Activated naive CD4-positive, alpha-beta T cell treated with anti-CD3 and anti-CD28 coated beads for 36 hours (primary cell): ENCODE measurements around the gene C12orf54. TPM values are rescaled to one million over a fixed set of nuclear protein-coding genes. Genes with fewer than 3 reads are reported as not detected.
"Not testable (repeated sequence)": the region's sequence is repeated elsewhere in the genome, so short reads cannot be mapped to it uniquely, and the experiment has no call there.

Experiments used
- CTCF ChIA-PET: fragments of 350-600 bp; sonication (Branson Sonifier 250); formaldehyde crosslinking; loops from one replicate; lab custom pipeline; 2021; ENCODE audit warnings: antibody characterized with exemption; lab: Charles Lee
- DNase-seq: peaks from one replicate; pipeline ENCODE4 v3.0.0-alpha.2; 2020
- H3K27ac Mint-ChIP-seq: one replicate; pipeline ENCODE4 v1.8.0; 2021; ENCODE audit warnings: mild to moderate bottlenecking, mixed read lengths
- H3K27me3 Mint-ChIP-seq: one replicate; pipeline ENCODE4 v1.8.0; 2021; ENCODE audit warnings: low read depth, mixed read lengths
- H3K36me3 Mint-ChIP-seq: one replicate; pipeline ENCODE4 v1.8.0; 2021; ENCODE audit warnings: low read depth, mixed read lengths
- H3K4me1 Mint-ChIP-seq: one replicate; pipeline ENCODE4 v1.8.0; 2021; ENCODE audit warnings: low read depth, mixed read lengths
- H3K4me3 Mint-ChIP-seq: one replicate; pipeline ENCODE4 v1.8.0; 2021; ENCODE audit warnings: mild to moderate bottlenecking, moderate library complexity, mixed read lengths
- H3K9me3 Mint-ChIP-seq: one replicate; pipeline ENCODE4 v1.8.0; 2021; ENCODE audit warnings: mixed read lengths
- intact Hi-C: fragments of 100-400 bp; cut with micrococcal nuclease; formaldehyde crosslinking; loops from one replicate; pipeline ENCODE4 v1.15.1; 2023
- total RNA-seq, 2 experiments: library from RNA; stranded (reverse); gene quantifications; one replicate each; pipeline ENCODE4 v1.2.3, GENCODE V29; 2021

Gene C12orf54
- total RNA-seq, 2 experiments from 2014 or later, result not detected

GRCh38 chr12:48512855-48513254, 30.6 kb downstream of the C12orf54 start:
- no peaks in the 10 kb centered on the region for H3K27me3 Mint-ChIP-seq
- H3K4me1 Mint-ChIP-seq, result peaks cover 27% of the 10 kb centered on the region
- intact Hi-C loops, result loop anchor here (1.0 to 2.0 kb wide), 7 partner anchors 24 to 356 kb away; partner anchors contain the start of genes ASB8, CCNT1 and ZNF641
- H3K27ac Mint-ChIP-seq, result peak overlapping the region; percentile 74
- H3K4me3 Mint-ChIP-seq, result peak overlapping the region; percentile 6
- peak; percentile 61 for DNase-seq
- H3K9me3 Mint-ChIP-seq, result peaks cover 7% of the 10 kb centered on the region
- peaks cover 1% of the 10 kb centered on the region for H3K36me3 Mint-ChIP-seq
- CTCF ChIA-PET, result no interaction called here

- Mint-ChIP-seq H3K4me3 (no peak overlapping the region), H3K36me3 (peaks cover 1% of the 10 kb centered on the region), H3K4me1 (peaks cover 27% of the 10 kb centered on the region), H3K27ac (no peak overlapping the region), H3K9me3 (peaks cover 7% of the 10 kb centered on the region), H3K27me3 (no peaks in the 10 kb centered on the region)
- CTCF ChIA-PET, result no interaction called here
- intact Hi-C loops, result no loop called here
- no peak for DNase-seq
These were observed 32.4 kb downstream of the C12orf54 start for GRCh38 chr12:48514728-48515127.

GRCh38 chr12:48520381-48520780, 38.1 kb downstream of the C12orf54 start:
- intact Hi-C loops, H3K4me1 Mint-ChIP-seq, H3K27me3 Mint-ChIP-seq, H3K9me3 Mint-ChIP-seq, H3K36me3 Mint-ChIP-seq, DNase-seq, H3K4me3 Mint-ChIP-seq, H3K27ac Mint-ChIP-seq, CTCF ChIA-PET: not testable (repeated sequence)

- H3K27ac Mint-ChIP-seq, result no peak within 1 kb of the TSS
- no peak within 1 kb of the TSS for H3K4me3 Mint-ChIP-seq
- CTCF ChIA-PET, result no interaction called here
- no peaks in the 10 kb centered on the region for H3K4me1 Mint-ChIP-seq
- no peak for DNase-seq
- intact Hi-C loops, result no loop called here
- no peaks in the 10 kb centered on the region for H3K9me3 Mint-ChIP-seq
- H3K36me3 Mint-ChIP-seq, result no peaks in the 10 kb centered on the region
- H3K27me3 Mint-ChIP-seq, result no peaks in the 10 kb centered on the region
These were observed 43.0 kb downstream of the C12orf54 start, which contains the start of gene OR8S1 for GRCh38 chr12:48525332-48525731. Gene OR8S1, plus strand, starts transcription at chr12:48525632. Its CDS starts 0 bp downstream, at chr12:48525632.

GRCh38 chr12:48527891-48528670, 45.8 kb downstream of the C12orf54 start:
- CTCF ChIA-PET, result interaction anchor here (0.7 to 1.9 kb wide), 2 partner anchors 10 to 43 kb away, joined by 4 to 5 read pairs; no protein-coding TSS in a partner anchor
- H3K4me3 Mint-ChIP-seq, result no peak overlapping the region
- peaks cover 19% of the 10 kb centered on the region for H3K4me1 Mint-ChIP-seq
- H3K36me3 Mint-ChIP-seq, result no peaks in the 10 kb centered on the region
- H3K27ac Mint-ChIP-seq, result no peak overlapping the region
- no peak for DNase-seq
- H3K9me3 Mint-ChIP-seq, result no peaks in the 10 kb centered on the region
- H3K27me3 Mint-ChIP-seq, result no peaks in the 10 kb centered on the region
- intact Hi-C loops, result no loop called here

- H3K9me3 Mint-ChIP-seq, result peaks cover 4% of the 10 kb centered on the region
- no peaks in the 10 kb centered on the region for H3K27me3 Mint-ChIP-seq
- peaks cover 26% of the 10 kb centered on the region for H3K4me1 Mint-ChIP-seq
- intact Hi-C loops, result no loop called here
- peak overlapping the region; percentile 7 for H3K27ac Mint-ChIP-seq
- H3K4me3 Mint-ChIP-seq, result no peak overlapping the region
- H3K36me3 Mint-ChIP-seq, result no peaks in the 10 kb centered on the region
- DNase-seq, result no peak
- CTCF ChIA-PET, result interaction anchor here (1.0 kb wide), 1 partner anchor 9 kb away, joined by 4 read pairs; no protein-coding TSS in a partner anchor
These were observed 50.3 kb downstream of the C12orf54 start for GRCh38 chr12:48532601-48533000.

GRCh38 chr12:48536602-48537001, 54.3 kb downstream of the C12orf54 start:
- no peak overlapping the region for H3K4me3 Mint-ChIP-seq
- CTCF ChIA-PET, result no interaction called here

GRCh38 chr12:48542300-48542928, 60.1 kb downstream of the C12orf54 start:
- H3K36me3 Mint-ChIP-seq, result no peaks in the 10 kb centered on the region
- intact Hi-C loops, result loop anchor here (1.0 to 5.0 kb wide), 5 partner anchors 29 to 360 kb away; partner anchors contain the start of gene CCDC184
- H3K27me3 Mint-ChIP-seq, result no peaks in the 10 kb centered on the region
- H3K9me3 Mint-ChIP-seq, result no peaks in the 10 kb centered on the region
- peak; percentile 83 for DNase-seq
- no peak overlapping the region for H3K27ac Mint-ChIP-seq
- H3K4me3 Mint-ChIP-seq, result no peak overlapping the region
- peaks cover 14% of the 10 kb centered on the region for H3K4me1 Mint-ChIP-seq
- CTCF ChIA-PET, result interaction anchor here (0.6 to 8.8 kb wide), 18 partner anchors 10 to 433 kb away, joined by 3 to 141 read pairs (median 4); no protein-coding TSS in a partner anchor

More at GRCh38 chr12:48536602-48537001, 54.3 kb downstream of the C12orf54 start:
- intact Hi-C loops, result no loop called here
- H3K4me1 Mint-ChIP-seq, result peaks cover 29% of the 10 kb centered on the region
- H3K27me3 Mint-ChIP-seq, result no peaks in the 10 kb centered on the region
- DNase-seq, result no peak
- H3K36me3 Mint-ChIP-seq, result no peaks in the 10 kb centered on the region
- no peak overlapping the region for H3K27ac Mint-ChIP-seq
- peaks cover 4% of the 10 kb centered on the region for H3K9me3 Mint-ChIP-seq

GRCh38 chr12:48545833-48546469, 63.7 kb downstream of the C12orf54 start:
- CTCF ChIA-PET, result interaction anchor here (0.6 to 8.8 kb wide), 3 partner anchors 10 to 74 kb away, joined by 3 to 141 read pairs (median 4); no protein-coding TSS in a partner anchor
- Mint-ChIP-seq H3K36me3 (no peaks in the 10 kb centered on the region), H3K27ac (no peak overlapping the region), H3K4me3 (no peak overlapping the region), H3K9me3 (peaks cover 8% of the 10 kb centered on the region), H3K4me1 (peaks cover 4% of the 10 kb centered on the region), H3K27me3 (no peaks in the 10 kb centered on the region)
- no peak for DNase-seq
- intact Hi-C loops, result no loop called here

Other genes starting within 250 kb of the C12orf54 start
- 1 to 10 TPM; 3.5 to 6.0 TPM for gene ZNF641, start 131.6 kb upstream of the C12orf54 start, total RNA-seq
- not detected for gene ANP32D, start 9.9 kb upstream of the C12orf54 start, total RNA-seq
- gene OR8S1, start 43.1 kb downstream of the C12orf54 start, total RNA-seq, result not detected
- gene LALBA, start 87.5 kb downstream of the C12orf54 start, total RNA-seq, result not detected
- 10 to 100 TPM; 37.9 to 39.1 TPM for gene KANSL2, start 199.7 kb downstream of the C12orf54 start, total RNA-seq
- gene CCNT1, start 234.2 kb downstream of the C12orf54 start, total RNA-seq, result 10 to 100 TPM; 73.8 to 77.0 TPM